Anterior cingulate cortex (tissue), 58 donors: ENCODE data around the gene GTF2H1.

Source experiments
- DNase-seq, 58 donors: peaks; one replicate each; lab custom pipeline; 2025; lab: John Stamatoyannopoulos, UW

The GTF2H1 gene

DNA sequence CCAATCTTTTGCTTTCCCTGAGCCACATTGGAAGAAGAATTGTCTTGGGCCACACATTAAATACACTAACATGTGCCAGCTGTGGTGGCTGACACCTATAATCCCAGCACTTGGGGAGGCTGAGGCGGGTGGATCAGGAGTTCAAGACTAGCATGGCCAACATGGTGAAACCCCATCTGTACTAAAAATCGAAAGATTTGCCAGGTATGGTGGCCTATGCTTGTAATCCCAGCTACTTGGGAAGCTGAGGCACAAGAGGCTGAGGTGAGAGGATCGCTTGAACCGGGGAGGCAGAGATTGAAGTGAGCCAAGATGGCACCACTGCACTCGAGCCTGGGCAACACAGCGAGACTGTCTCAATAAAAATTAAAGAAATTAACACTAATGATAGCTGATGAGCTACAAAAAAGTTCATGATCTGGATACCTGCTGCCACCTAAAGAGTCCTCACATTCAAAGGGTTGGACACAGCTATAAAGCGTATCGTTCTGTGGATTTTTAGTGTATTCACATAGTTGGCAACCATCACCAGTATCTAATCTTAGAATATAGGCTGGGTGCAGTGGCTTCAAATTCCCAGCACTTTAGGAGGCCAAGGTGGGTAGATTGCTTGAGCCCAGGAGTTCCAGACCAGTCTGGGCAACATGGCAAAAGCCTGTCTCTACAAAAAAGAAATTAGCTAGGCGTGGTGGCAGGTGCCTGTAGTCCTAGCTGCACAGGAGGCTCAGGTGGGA lies 86.4 kb downstream of the GTF2H1 start:
- no peak for DNase-seq

DNA sequence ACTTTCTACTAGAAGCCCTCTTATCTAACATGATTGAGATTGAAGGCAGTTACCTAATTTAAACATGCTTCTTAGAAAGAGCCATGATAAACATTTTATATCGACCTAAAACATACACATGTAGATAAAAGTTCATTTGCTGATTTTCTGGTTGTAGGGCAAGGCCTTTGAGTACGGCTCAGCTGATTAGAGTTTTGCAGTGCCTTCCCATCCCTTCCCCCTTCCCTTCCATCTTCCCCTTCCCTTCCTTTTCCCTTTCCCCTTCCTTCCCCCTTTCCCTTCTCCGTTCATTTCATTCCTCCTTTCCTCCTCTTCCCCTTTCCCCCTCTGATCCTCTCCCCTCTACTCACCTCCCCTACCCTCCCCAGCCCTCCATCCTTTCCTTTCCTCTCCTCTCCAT lies 94.1 kb downstream of the GTF2H1 start:
- no peak for DNase-seq
